ENCODE results near the gene CCL4. TPM values are rescaled to one million over a fixed set of nuclear protein-coding genes. Genes with fewer than 3 reads are reported as not detected.
A peak's percentile ranks its signal among the peaks of the same experiment; 100 is the strongest.
"Not testable (repeated sequence)": the region's sequence is repeated elsewhere in the genome, so short reads cannot be mapped to it uniquely, and the experiment has no call there.

CCL4 gene
- total RNA-seq, 2 experiments from 2014 or later, result 0.09 TPM; not detected in 1

- CTCF ChIA-PET (ENCODE audit: unreplicated experiment), result interaction anchor here (0.6 kb wide), 1 partner anchor 20 kb away, joined by 3 read pairs; no protein-coding TSS in a partner anchor
- H3K4me3 ChIP-seq (ENCODE audit: low read depth, low read length, poor library complexity, severe bottlenecking), result no peak within 1 kb of the TSS
- peaks cover 16% of the 10 kb centered on the region for H3K4me1 ChIP-seq (ENCODE audit: insufficient read depth, low read length, poor library complexity, severe bottlenecking)
- H2AFZ ChIP-seq (ENCODE audit: low read length), result no peak within 1 kb of the TSS
- no peak within 1 kb of the TSS for H3K27ac ChIP-seq (ENCODE audit: low read depth, low read length, poor library complexity, severe bottlenecking)
- H4K20me1 ChIP-seq (ENCODE audit: insufficient read depth, low read length), result no peaks in the 10 kb centered on the region
- no peaks in the 10 kb centered on the region for H3K79me2 ChIP-seq (ENCODE audit: insufficient read depth, low read depth, low read length)
- H3K9me3 ChIP-seq (ENCODE audit: low read length), result no peaks in the 10 kb centered on the region
- intact Hi-C loops (cut with micrococcal nuclease; ENCODE audit: unreplicated experiment), result loop anchor here (1.0 kb wide), 1 partner anchor 37 kb away; no protein-coding TSS in a partner anchor
- peak within 1 kb of the TSS; percentile 43 for H3K4me2 ChIP-seq (ENCODE audit: low read length)
- H3K36me3 ChIP-seq (ENCODE audit: insufficient read depth, low read length), result no peaks in the 10 kb centered on the region
- POLR2A ChIA-PET, result no interaction called here
- DNase-seq (ENCODE audit: low spot score), result peak; percentile 51
- no peak for TF ChIP-seq EZH2phosphoT487 (IDR thresholded peaks at IDR 0.05; ENCODE audit: borderline replicate concordance, low read depth, low read length)
- TF ChIP-seq CTCF (conservative IDR thresholded peaks at IDR 0.05; ENCODE audit: low read length), result no peak
- BruUV-seq (replicated peaks), result no TSS peak
- no peaks in the 10 kb centered on the region for H3K9me2 ChIP-seq (ENCODE audit: insufficient read depth, low read length)
These were observed 13.5 kb upstream of the CCL4 start, which contains the start of gene CCL3 for GRCh38 chr17:36089888-36090836. TSS of gene CCL3 (minus strand) at chr17:36090143. CDS start at chr17:36090058, 85 bp downstream.

DNA sequence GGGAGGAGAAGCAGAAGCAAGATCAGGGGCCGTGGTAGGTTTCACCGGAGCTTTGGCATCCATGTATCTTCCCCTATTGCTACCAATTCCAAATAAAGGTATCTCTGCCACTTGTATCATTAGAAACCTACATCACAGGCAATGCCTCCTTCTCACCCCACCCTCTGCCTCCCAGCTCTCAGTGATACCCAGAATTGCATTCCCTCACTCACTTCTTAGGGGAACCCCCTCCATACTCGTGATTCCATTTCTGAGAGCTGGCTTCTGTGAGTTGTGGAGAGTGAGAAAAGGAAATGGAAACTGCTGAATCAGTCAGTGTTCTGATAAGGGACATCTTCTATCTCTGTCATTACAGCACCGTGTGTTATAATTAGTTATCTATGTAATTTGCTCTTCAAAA is 11.4 kb upstream of the CCL4 start:
- intact Hi-C loops (cut with micrococcal nuclease; ENCODE audit: unreplicated experiment), result no loop called here
- Histone ChIP-seq H3K79me2 (ENCODE audit: insufficient read depth, low read depth, low read length) (no peaks in the 10 kb centered on the region), H2AFZ (ENCODE audit: low read length) (no peak overlapping the region), H4K20me1 (ENCODE audit: insufficient read depth, low read length) (no peaks in the 10 kb centered on the region), H3K4me3 (ENCODE audit: low read depth, low read length, poor library complexity, severe bottlenecking) (no peak overlapping the region), H3K4me1 (ENCODE audit: insufficient read depth, low read length, poor library complexity, severe bottlenecking) (peaks cover 16% of the 10 kb centered on the region), H3K9me3 (ENCODE audit: low read length) (no peaks in the 10 kb centered on the region), H3K27ac (ENCODE audit: low read depth, low read length, poor library complexity, severe bottlenecking) (no peak overlapping the region), H3K9me2 (ENCODE audit: insufficient read depth, low read length) (no peaks in the 10 kb centered on the region), H3K36me3 (ENCODE audit: insufficient read depth, low read length) (no peaks in the 10 kb centered on the region), H3K4me2 (ENCODE audit: low read length) (no peak overlapping the region)
- ChIA-PET POLR2A (no interaction called here), CTCF (ENCODE audit: unreplicated experiment) (no interaction called here)
- TF ChIP-seq EZH2phosphoT487 (IDR thresholded peaks at IDR 0.05; ENCODE audit: borderline replicate concordance, low read depth, low read length) (no peak), CTCF (conservative IDR thresholded peaks at IDR 0.05; ENCODE audit: low read length) (no peak)
- BruUV-seq (replicated peaks), result no TSS peak
- no peak for DNase-seq (ENCODE audit: low spot score)

GRCh38 chr17:36092715-36093114 is 10.9 kb upstream of the CCL4 start:
- H3K4me3 ChIP-seq (ENCODE audit: low read depth, low read length, poor library complexity, severe bottlenecking); H3K4me2 ChIP-seq (ENCODE audit: low read length); H4K20me1 ChIP-seq (ENCODE audit: insufficient read depth, low read length); DNase-seq (ENCODE audit: low spot score); H2AFZ ChIP-seq (ENCODE audit: low read length); H3K9me3 ChIP-seq (ENCODE audit: low read length); POLR2A ChIA-PET; CTCF ChIA-PET (ENCODE audit: unreplicated experiment); H3K36me3 ChIP-seq (ENCODE audit: insufficient read depth, low read length); intact Hi-C loops (cut with micrococcal nuclease; ENCODE audit: unreplicated experiment); BruUV-seq (replicated peaks); H3K9me2 ChIP-seq (ENCODE audit: insufficient read depth, low read length); H3K79me2 ChIP-seq (ENCODE audit: insufficient read depth, low read depth, low read length); H3K27ac ChIP-seq (ENCODE audit: low read depth, low read length, poor library complexity, severe bottlenecking): not testable (repeated sequence)
- H3K4me1 ChIP-seq (ENCODE audit: insufficient read depth, low read length, poor library complexity, severe bottlenecking), result peaks cover 16% of the 10 kb centered on the region
